Suprapubic skin (tissue), 4 donors: Measurements from ENCODE around the gene AKR7A2.

Experiments used
- EP300 ChIP-seq: sonication (generic); formaldehyde crosslinking; IDR thresholded peaks from one replicate; pipeline ENCODE4 v1.6.1; 2017; ENCODE audit warnings: antibody characterized with exemption
- POLR2A ChIP-seq, 2 donors: fragments of 450-650 bp; IDR thresholded peaks; one replicate each; pipeline ENCODE4 v1.6.1; 2017; ENCODE audit warnings: antibody characterized with exemption in 2 of 2, mild to moderate bottlenecking in 2 of 2, moderate library complexity in 2 of 2
- POLR2AphosphoS5 ChIP-seq, 3 donors: sonication (generic); formaldehyde crosslinking; IDR thresholded peaks; one replicate each; pipeline ENCODE4 v1.6.1; 2017; ENCODE audit warnings: antibody characterized with exemption in 3 of 3
- TF ChIP-seq, protein P1 (sequence below), 2 donors: fragments of 200-600 bp in 1 of 2; fragments of 450-650 bp in 1 of 2; sonication (generic) in 1 of 2; IDR thresholded peaks; one replicate each; pipeline ENCODE4 v1.5.1; 2016 to 2019; ENCODE audit warnings: antibody characterized with exemption in 2 of 2, mild to moderate bottlenecking in 1 of 2, moderate library complexity in 1 of 2

DNA sequence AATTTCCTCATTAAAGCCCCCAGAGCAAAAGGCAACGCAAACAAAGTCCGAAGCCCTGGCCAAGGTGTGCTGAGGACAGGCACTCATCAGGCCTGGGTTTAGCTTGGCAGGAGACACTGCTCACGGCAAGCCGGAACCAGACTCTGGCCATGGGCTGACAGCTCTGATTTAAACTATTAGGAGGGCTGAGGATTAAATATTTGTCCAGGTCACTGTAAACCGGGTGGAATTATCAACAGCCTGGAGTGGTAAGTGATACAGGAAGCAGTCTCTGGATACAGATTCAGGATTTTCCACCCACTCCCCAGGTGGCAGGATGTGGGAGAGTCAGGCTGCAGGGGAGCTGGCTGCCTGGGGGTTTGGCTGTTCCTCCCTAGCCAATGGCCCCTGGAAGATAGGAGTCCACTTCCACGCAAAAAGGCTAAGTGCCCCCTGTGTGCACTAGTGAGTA, 42.6 kb upstream of the AKR7A2 start:
- no peak for TF ChIP-seq POLR2A (IDR thresholded peaks at IDR 0.05)
- TF ChIP-seq, protein P1, sequence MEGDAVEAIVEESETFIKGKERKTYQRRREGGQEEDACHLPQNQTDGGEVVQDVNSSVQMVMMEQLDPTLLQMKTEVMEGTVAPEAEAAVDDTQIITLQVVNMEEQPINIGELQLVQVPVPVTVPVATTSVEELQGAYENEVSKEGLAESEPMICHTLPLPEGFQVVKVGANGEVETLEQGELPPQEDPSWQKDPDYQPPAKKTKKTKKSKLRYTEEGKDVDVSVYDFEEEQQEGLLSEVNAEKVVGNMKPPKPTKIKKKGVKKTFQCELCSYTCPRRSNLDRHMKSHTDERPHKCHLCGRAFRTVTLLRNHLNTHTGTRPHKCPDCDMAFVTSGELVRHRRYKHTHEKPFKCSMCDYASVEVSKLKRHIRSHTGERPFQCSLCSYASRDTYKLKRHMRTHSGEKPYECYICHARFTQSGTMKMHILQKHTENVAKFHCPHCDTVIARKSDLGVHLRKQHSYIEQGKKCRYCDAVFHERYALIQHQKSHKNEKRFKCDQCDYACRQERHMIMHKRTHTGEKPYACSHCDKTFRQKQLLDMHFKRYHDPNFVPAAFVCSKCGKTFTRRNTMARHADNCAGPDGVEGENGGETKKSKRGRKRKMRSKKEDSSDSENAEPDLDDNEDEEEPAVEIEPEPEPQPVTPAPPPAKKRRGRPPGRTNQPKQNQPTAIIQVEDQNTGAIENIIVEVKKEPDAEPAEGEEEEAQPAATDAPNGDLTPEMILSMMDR (IDR thresholded peaks at IDR 0.05) = no peak
- no peak for TF ChIP-seq EP300
- no peak for TF ChIP-seq POLR2AphosphoS5 (IDR thresholded peaks at IDR 0.05)
